Activated naive CD4-positive, alpha-beta T cell treated with anti-CD3 and anti-CD28 coated beads, Interleukin-2, amount 10 ng/mL, durations not matched to agents 7 days and 5 days (primary cell): ENCODE results near the gene HEMK1.

ENCODE experiments used
- CTCF ChIA-PET: fragments of 350-600 bp; sonication (Branson Sonifier 250); formaldehyde crosslinking; loops from one replicate; lab custom pipeline; 2021; ENCODE audit warnings: antibody characterized with exemption; lab: Charles Lee
- DNase-seq: peaks from one replicate; pipeline ENCODE4 v3.0.0-alpha.2; 2020
- H3K27ac Mint-ChIP-seq: one replicate; pipeline ENCODE4 v1.8.0; 2021; ENCODE audit warnings: mild to moderate bottlenecking, moderate library complexity, mixed read lengths
- H3K27me3 Mint-ChIP-seq: one replicate; pipeline ENCODE4 v1.8.0; 2021; ENCODE audit warnings: mild to moderate bottlenecking, mixed read lengths
- H3K36me3 Mint-ChIP-seq: one replicate; pipeline ENCODE4 v1.8.0; 2021; ENCODE audit warnings: mixed read lengths
- H3K4me1 Mint-ChIP-seq: one replicate; pipeline ENCODE4 v1.8.0; 2021; ENCODE audit warnings: mixed read lengths
- H3K4me3 Mint-ChIP-seq: one replicate; pipeline ENCODE4 v1.8.0; 2021; ENCODE audit warnings: mild to moderate bottlenecking, moderate library complexity, mixed read lengths
- H3K9me3 Mint-ChIP-seq: one replicate; pipeline ENCODE4 v1.8.0; 2021; ENCODE audit warnings: mixed read lengths

HEMK1 gene

GRCh38 chr3:50612234-50612882, 43.0 kb downstream of the HEMK1 start:
- no peak for DNase-seq
- no peaks in the 10 kb centered on the region for H3K9me3 Mint-ChIP-seq
- H3K4me1 Mint-ChIP-seq, result peaks cover 34% of the 10 kb centered on the region
- peaks cover 71% of the 10 kb centered on the region for H3K36me3 Mint-ChIP-seq
- CTCF ChIA-PET, result interaction anchor here (0.7 to 25.1 kb wide), 9 partner anchors 10 to 264 kb away, joined by 3 to 753 read pairs (median 5); partner anchors contain the start of genes C3orf18 and HEMK1
- peak overlapping the region; percentile 98 for H3K4me3 Mint-ChIP-seq
- H3K27me3 Mint-ChIP-seq, result peaks cover 19% of the 10 kb centered on the region
- H3K27ac Mint-ChIP-seq, result peak overlapping the region; percentile 99

- DNase-seq, result peak; percentile 26
- Mint-ChIP-seq H3K4me3 (peak overlapping the region; percentile 98), H3K36me3 (peaks cover 68% of the 10 kb centered on the region), H3K27me3 (peaks cover 13% of the 10 kb centered on the region), H3K27ac (peak overlapping the region; percentile 99), H3K9me3 (no peaks in the 10 kb centered on the region), H3K4me1 (peaks cover 34% of the 10 kb centered on the region)
- CTCF ChIA-PET, result interaction anchor here (0.6 to 25.1 kb wide), 14 partner anchors 8 to 265 kb away, joined by 3 to 753 read pairs (median 4); partner anchors contain the start of genes C3orf18 and HEMK1
Observed at GRCh38 chr3:50612970-50613846, 43.9 kb downstream of the HEMK1 start.

GRCh38 chr3:50615190-50615589, 45.9 kb downstream of the HEMK1 start:
- peak overlapping the region; percentile 46 for H3K27ac Mint-ChIP-seq
- CTCF ChIA-PET, result interaction anchor here (0.7 to 25.1 kb wide), 17 partner anchors 10 to 774 kb away, joined by 3 to 753 read pairs (median 7); partner anchors contain the start of genes C3orf18, HEMK1, MANF and RBM15B
- no peaks in the 10 kb centered on the region for H3K9me3 Mint-ChIP-seq
- H3K4me1 Mint-ChIP-seq, result peaks cover 53% of the 10 kb centered on the region
- H3K4me3 Mint-ChIP-seq, result peak overlapping the region; percentile 92
- peaks cover 64% of the 10 kb centered on the region for H3K36me3 Mint-ChIP-seq
- no peak for DNase-seq
- H3K27me3 Mint-ChIP-seq, result peaks cover 11% of the 10 kb centered on the region

DNA sequence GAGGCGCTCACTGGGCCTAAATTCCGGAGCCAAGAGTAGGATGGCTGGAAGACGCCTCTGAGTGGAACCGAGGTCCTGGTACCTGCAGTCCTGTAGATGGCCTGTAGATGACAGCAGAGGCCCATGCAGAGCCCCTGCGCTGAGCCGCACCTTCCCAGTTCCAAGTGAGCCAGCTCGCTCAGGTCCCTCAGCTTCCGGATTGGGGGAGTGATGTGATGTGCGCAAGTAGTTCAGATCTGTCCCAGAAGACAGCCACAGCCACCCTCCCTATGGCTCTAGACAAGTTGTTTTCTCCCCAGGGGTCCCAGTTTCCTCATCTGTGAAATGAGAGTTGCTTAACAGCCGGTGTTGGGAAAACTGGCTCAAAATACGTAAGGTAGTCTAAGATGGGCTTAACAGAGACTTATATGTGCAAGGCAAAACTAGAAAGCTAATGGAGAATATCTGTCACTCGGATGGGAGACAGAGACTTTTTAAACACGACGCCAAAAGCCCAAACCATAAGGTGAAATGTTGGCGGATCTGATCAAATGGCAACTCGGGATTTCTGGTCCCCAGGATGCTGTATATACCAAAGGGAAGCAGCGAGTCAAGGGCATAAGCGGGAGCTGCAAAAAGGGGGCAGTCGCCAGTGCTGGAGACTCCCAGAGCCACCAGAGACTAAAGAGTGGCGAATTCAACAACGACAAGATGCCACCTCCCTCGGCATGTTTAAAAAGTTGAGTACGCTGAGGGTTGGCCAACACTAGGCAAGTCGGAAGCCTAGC, 46.9 kb downstream of the HEMK1 start:
- Mint-ChIP-seq H3K4me3 (peak overlapping the region; percentile 92), H3K36me3 (peaks cover 63% of the 10 kb centered on the region), H3K4me1 (peaks cover 63% of the 10 kb centered on the region), H3K27me3 (peaks cover 8% of the 10 kb centered on the region), H3K9me3 (no peaks in the 10 kb centered on the region), H3K27ac (peak overlapping the region; percentile 97)
- CTCF ChIA-PET, result interaction anchor here (0.7 to 25.1 kb wide), 24 partner anchors 9 to 886 kb away, joined by 3 to 753 read pairs (median 6); partner anchors contain the start of genes C3orf18, HEMK1, MANF and RBM15B
- peak; percentile 89 for DNase-seq

DNA sequence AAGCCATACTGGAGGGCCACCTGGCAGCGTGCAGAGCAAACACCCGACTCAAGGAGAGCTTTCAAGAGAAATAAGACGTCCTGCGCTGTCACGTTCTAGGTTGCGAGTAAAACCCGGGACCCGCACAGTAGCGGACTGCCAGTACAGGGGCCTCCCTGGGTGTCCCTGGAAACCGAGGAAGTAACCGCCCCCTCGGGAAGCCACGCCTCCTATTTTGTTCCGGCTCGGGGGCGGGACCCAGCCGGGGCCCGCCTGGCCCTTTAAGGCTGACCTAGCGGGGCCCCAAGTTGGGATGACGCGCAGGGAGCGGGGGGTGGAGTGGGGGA, 47.4 kb downstream of the HEMK1 start:
- H3K9me3 Mint-ChIP-seq, result no peaks in the 10 kb centered on the region
- H3K27ac Mint-ChIP-seq, result peak overlapping the region; percentile 97
- peaks cover 7% of the 10 kb centered on the region for H3K27me3 Mint-ChIP-seq
- H3K36me3 Mint-ChIP-seq, result peaks cover 61% of the 10 kb centered on the region
- CTCF ChIA-PET, result interaction anchor here (1.0 to 25.1 kb wide), 19 partner anchors 8 to 885 kb away, joined by 3 to 753 read pairs (median 8); partner anchors contain the start of genes C3orf18, HEMK1, MANF and RBM15B
- DNase-seq, result peak; percentile 97
- H3K4me1 Mint-ChIP-seq, result peaks cover 66% of the 10 kb centered on the region
- peak overlapping the region; percentile 92 for H3K4me3 Mint-ChIP-seq

- CTCF ChIA-PET, result interaction anchor here (1.0 to 25.1 kb wide), 16 partner anchors 8 to 885 kb away, joined by 3 to 753 read pairs (median 9); partner anchors contain the start of genes C3orf18, HEMK1, MANF and RBM15B
- Mint-ChIP-seq H3K4me1 (peaks cover 69% of the 10 kb centered on the region), H3K36me3 (peaks cover 58% of the 10 kb centered on the region), H3K9me3 (no peaks in the 10 kb centered on the region), H3K4me3 (peak within 1 kb of the TSS; percentile 92), H3K27ac (peak within 1 kb of the TSS; percentile 97), H3K27me3 (peaks cover 2% of the 10 kb centered on the region)
- DNase-seq, result no peak
Observed at GRCh38 chr3:50617096-50617791, 47.9 kb downstream of the HEMK1 start, which contains the start of gene MAPKAPK3. TSS of gene MAPKAPK3 (plus strand) at chr3:50617151. CDS start at chr3:50617566, 415 bp downstream.

DNA sequence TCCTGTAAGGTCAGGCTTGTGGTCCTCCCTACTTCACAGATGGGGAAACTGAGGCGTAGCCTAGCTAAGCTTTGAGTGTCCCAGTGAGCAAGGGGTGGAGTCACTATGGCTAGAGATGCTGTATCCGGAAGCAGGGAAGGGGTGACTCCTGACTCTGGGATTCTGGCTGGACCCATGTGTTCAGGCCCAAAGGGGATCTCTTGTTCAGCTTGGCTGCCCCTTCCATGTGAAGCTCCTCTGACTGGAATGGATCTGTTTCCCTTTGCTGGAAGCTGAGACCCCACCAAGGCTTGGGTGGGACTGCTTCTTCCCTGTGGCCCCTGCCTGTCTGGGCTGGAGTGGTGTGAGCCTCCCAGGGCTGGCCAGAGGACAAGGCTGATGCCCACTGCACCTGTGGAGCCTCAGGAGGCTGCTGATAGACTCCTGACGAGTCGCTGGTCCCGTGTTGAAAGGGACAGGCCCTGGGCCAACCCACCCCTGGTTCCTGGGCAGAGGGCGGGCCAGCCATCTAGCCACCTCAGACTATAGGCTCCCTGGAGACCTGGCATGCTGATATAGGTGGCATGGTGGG, 48.7 kb downstream of the HEMK1 start:
- Mint-ChIP-seq H3K4me1 (peaks cover 77% of the 10 kb centered on the region), H3K9me3 (no peaks in the 10 kb centered on the region), H3K36me3 (peaks cover 59% of the 10 kb centered on the region), H3K27me3 (no peaks in the 10 kb centered on the region), H3K4me3 (peak overlapping the region; percentile 92), H3K27ac (peak overlapping the region; percentile 86)
- peak; percentile 56 for DNase-seq
- CTCF ChIA-PET, result interaction anchor here (1.3 to 25.1 kb wide), 5 partner anchors 9 to 145 kb away, joined by 3 to 753 read pairs (median 5); partner anchors contain the start of genes C3orf18 and HEMK1

GRCh38 chr3:50620420-50620819, 51.1 kb downstream of the HEMK1 start:
- H3K4me1 Mint-ChIP-seq, result peaks cover 82% of the 10 kb centered on the region
- peaks cover 65% of the 10 kb centered on the region for H3K36me3 Mint-ChIP-seq
- H3K9me3 Mint-ChIP-seq, result no peaks in the 10 kb centered on the region
- peak; percentile 33 for DNase-seq
- peak overlapping the region; percentile 92 for H3K4me3 Mint-ChIP-seq
- no peaks in the 10 kb centered on the region for H3K27me3 Mint-ChIP-seq
- CTCF ChIA-PET, result interaction anchor here (1.1 to 25.1 kb wide), 7 partner anchors 10 to 769 kb away, joined by 3 to 753 read pairs (median 6); partner anchors contain the start of genes C3orf18 and HEMK1
- H3K27ac Mint-ChIP-seq, result peak overlapping the region; percentile 86

DNA sequence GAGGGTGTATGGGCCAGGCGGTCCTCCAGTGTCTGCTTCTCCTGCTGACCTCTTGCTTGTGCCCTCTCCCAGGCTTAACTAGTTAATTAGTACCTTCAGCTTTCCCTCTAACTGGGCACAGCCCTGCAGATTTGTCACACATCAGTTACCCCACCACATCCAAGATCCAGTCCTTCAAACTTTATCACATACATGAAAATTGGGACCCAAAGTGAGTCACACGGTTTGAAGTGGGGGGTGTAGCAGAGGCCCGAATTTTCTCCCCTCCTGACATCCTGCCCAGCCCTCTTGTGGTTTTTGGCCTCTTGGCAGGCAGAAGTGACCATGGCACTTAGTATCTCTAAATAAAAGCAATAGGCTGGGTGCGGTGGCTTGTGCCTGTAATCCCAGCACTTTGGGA, 51.5 kb downstream of the HEMK1 start:
- peaks cover 82% of the 10 kb centered on the region for H3K4me1 Mint-ChIP-seq
- H3K36me3 Mint-ChIP-seq, result peaks cover 65% of the 10 kb centered on the region
- no peak for DNase-seq
- H3K9me3 Mint-ChIP-seq, result no peaks in the 10 kb centered on the region
- H3K27me3 Mint-ChIP-seq, result no peaks in the 10 kb centered on the region
- CTCF ChIA-PET, result interaction anchor here (1.1 to 25.1 kb wide), 9 partner anchors 10 to 768 kb away, joined by 3 to 753 read pairs (median 5); partner anchors contain the start of genes C3orf18 and HEMK1
- peak overlapping the region; percentile 92 for H3K4me3 Mint-ChIP-seq
- H3K27ac Mint-ChIP-seq, result peak overlapping the region; percentile 86

- Mint-ChIP-seq H3K27me3 (no peaks in the 10 kb centered on the region), H3K36me3 (peaks cover 69% of the 10 kb centered on the region), H3K9me3 (no peaks in the 10 kb centered on the region), H3K4me1 (peaks cover 92% of the 10 kb centered on the region), H3K4me3 (no peak overlapping the region), H3K27ac (peak overlapping the region; percentile 86)
- CTCF ChIA-PET, result interaction anchor here (0.9 to 3.8 kb wide), 4 partner anchors 7 to 50 kb away, joined by 3 to 17 read pairs (median 6); no protein-coding TSS in a partner anchor
- DNase-seq, result no peak
Observed at GRCh38 chr3:50622881-50623280, 53.6 kb downstream of the HEMK1 start.

DNA sequence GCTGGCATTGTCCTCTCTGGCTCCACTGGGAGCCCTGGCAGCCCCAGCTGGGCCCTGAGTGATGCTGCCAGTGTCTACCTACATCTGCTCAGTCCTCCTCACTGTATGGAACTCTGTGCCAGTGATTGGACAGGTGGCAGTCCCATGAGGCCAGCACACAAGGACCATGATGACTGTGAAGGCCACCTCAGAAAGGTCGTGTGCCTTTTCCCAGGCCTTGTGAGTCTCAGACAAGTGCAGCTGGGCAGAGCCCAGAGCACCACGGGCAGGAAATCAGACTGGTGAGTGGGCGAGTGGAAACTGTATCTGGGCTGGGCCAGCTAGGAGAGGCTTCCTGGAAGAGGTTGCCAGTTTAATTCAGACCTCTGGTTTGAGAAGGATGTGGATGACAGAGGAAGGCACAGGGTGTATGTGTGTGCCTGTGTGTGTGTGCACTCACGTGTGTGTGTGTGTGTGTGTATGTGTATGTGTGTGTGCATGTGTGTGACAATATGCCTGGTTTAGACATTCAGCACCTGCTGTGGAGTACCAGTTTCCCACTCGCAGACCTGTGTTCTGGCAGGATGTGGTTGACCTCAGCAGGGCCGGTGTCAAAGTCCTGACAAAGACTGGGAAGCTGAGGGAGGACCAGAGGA, 54.6 kb downstream of the HEMK1 start:
- Mint-ChIP-seq H3K4me1 (peaks cover 95% of the 10 kb centered on the region), H3K27ac (peak overlapping the region; percentile 86), H3K36me3 (peaks cover 66% of the 10 kb centered on the region), H3K4me3 (peak overlapping the region; percentile 40), H3K27me3 (no peaks in the 10 kb centered on the region), H3K9me3 (no peaks in the 10 kb centered on the region)
- peak; percentile 63 for DNase-seq
- CTCF ChIA-PET, result interaction anchor here (0.9 to 3.8 kb wide), 4 partner anchors 8 to 52 kb away, joined by 3 to 17 read pairs (median 6); no protein-coding TSS in a partner anchor

DNA sequence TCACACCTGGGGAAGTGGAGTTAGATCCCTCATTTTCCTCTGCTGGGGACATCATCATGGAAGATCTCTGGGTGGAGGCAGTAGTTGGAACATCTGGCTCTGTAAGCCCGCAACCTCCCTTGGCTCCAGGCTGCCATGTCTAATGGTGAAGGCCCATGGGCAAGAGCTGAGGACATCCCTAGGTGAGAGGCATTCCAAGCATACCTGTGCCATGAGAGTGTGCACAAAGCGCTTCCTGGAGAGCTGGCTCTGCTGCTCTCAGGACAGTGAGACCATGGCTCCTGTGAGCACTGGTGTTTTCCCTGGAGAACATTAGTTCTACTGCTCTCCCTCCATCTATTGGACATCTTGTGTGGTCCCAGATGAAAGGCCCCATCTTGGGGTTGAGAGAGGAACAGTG, 55.3 kb downstream of the HEMK1 start:
- H3K4me1 Mint-ChIP-seq, result peaks cover 92% of the 10 kb centered on the region
- no peak for DNase-seq
- H3K9me3 Mint-ChIP-seq, result no peaks in the 10 kb centered on the region
- H3K36me3 Mint-ChIP-seq, result peaks cover 62% of the 10 kb centered on the region
- no peaks in the 10 kb centered on the region for H3K27me3 Mint-ChIP-seq
- peak overlapping the region; percentile 86 for H3K27ac Mint-ChIP-seq
- CTCF ChIA-PET, result interaction anchor here (0.8 to 3.8 kb wide), 4 partner anchors 8 to 28 kb away, joined by 3 to 17 read pairs (median 6); no protein-coding TSS in a partner anchor
- peak overlapping the region; percentile 40 for H3K4me3 Mint-ChIP-seq
